Osteocyte (in vitro differentiated cells): ENCODE data around the gene GABRR2. TPM values are rescaled to one million over a fixed set of nuclear protein-coding genes. Genes with fewer than 3 reads are reported as not detected.

Experiments
- DNase-seq: peaks from one replicate; pipeline ENCODE4 v3.0.0; 2021; ENCODE audit warnings: mixed read lengths; ENCODE audit not compliant: unreplicated experiment; ENCODE audit errors: extremely low spot score
- H3K27ac Mint-ChIP-seq: one replicate; pipeline ENCODE4 v1.8.0; 2021; ENCODE audit warnings: mild to moderate bottlenecking, mixed read lengths; ENCODE audit not compliant: unreplicated experiment
- H3K27me3 Mint-ChIP-seq: one replicate; pipeline ENCODE4 v1.8.0; 2021; ENCODE audit warnings: mixed read lengths; ENCODE audit not compliant: unreplicated experiment
- H3K36me3 Mint-ChIP-seq: one replicate; pipeline ENCODE4 v1.8.0; 2021; ENCODE audit warnings: mixed read lengths; ENCODE audit not compliant: unreplicated experiment
- H3K4me1 Mint-ChIP-seq: one replicate; pipeline ENCODE4 v1.8.0; 2021; ENCODE audit warnings: mixed read lengths; ENCODE audit not compliant: unreplicated experiment
- H3K4me3 Mint-ChIP-seq: one replicate; pipeline ENCODE4 v1.8.0; 2021; ENCODE audit warnings: mild to moderate bottlenecking, moderate library complexity, mixed read lengths; ENCODE audit not compliant: unreplicated experiment
- H3K9me3 Mint-ChIP-seq: one replicate; pipeline ENCODE4 v1.8.0; 2021; ENCODE audit warnings: mixed read lengths; ENCODE audit not compliant: unreplicated experiment
- CTCF ChIP-seq: fragments of 200-600 bp; sonication (generic); IDR thresholded peaks from 2 replicates; pipeline ENCODE4 v1.5.0; 2021; ENCODE audit warnings: antibody characterized with exemption, mild to moderate bottlenecking, moderate library complexity
- total RNA-seq: library from RNA; stranded (reverse); gene quantifications from 2 replicates; pipeline ENCODE4 v1.2.1, GENCODE V29; 2021

The GABRR2 gene
- total RNA-seq, 1 donor from 2014 or later: 0.97 TPM

GRCh38 chr6:89291256-89291819 is 23.8 kb downstream of the GABRR2 start:
- Mint-ChIP-seq H3K27ac (no peak overlapping the region), H3K36me3 (no peaks in the 10 kb centered on the region), H3K9me3 (no peaks in the 10 kb centered on the region), H3K27me3 (peaks cover 9% of the 10 kb centered on the region), H3K4me1 (no peaks in the 10 kb centered on the region), H3K4me3 (no peak overlapping the region)
- TF ChIP-seq CTCF: no peak
- peak; percentile 71 for DNase-seq

GRCh38 chr6:89290401-89291155 is 24.5 kb downstream of the GABRR2 start:
- Mint-ChIP-seq H3K27me3 (peaks cover 9% of the 10 kb centered on the region), H3K36me3 (no peaks in the 10 kb centered on the region), H3K9me3 (no peaks in the 10 kb centered on the region), H3K4me3 (no peak overlapping the region), H3K4me1 (no peaks in the 10 kb centered on the region), H3K27ac (no peak overlapping the region)
- no peak for TF ChIP-seq CTCF
- DNase-seq: no peak

- Mint-ChIP-seq H3K4me3 (no peak overlapping the region), H3K36me3 (no peaks in the 10 kb centered on the region), H3K27me3 (peaks cover 9% of the 10 kb centered on the region), H3K27ac (no peak overlapping the region), H3K4me1 (no peaks in the 10 kb centered on the region), H3K9me3 (no peaks in the 10 kb centered on the region)
- TF ChIP-seq CTCF: no peak
- DNase-seq: no peak
Observed at GRCh38 chr6:89289710-89290109, 25.4 kb downstream of the GABRR2 start.

- no peaks in the 10 kb centered on the region for H3K9me3 Mint-ChIP-seq
- no peak overlapping the region for H3K27ac Mint-ChIP-seq
- H3K27me3 Mint-ChIP-seq: peaks cover 15% of the 10 kb centered on the region
- H3K36me3 Mint-ChIP-seq: no peaks in the 10 kb centered on the region
- no peak overlapping the region for H3K4me3 Mint-ChIP-seq
- no peak for TF ChIP-seq CTCF
- no peak for DNase-seq
- no peaks in the 10 kb centered on the region for H3K4me1 Mint-ChIP-seq
Observed at GRCh38 chr6:89287351-89288028, 27.6 kb downstream of the GABRR2 start.

GRCh38 chr6:89286516-89286915 is 28.6 kb downstream of the GABRR2 start:
- Mint-ChIP-seq H3K9me3 (no peaks in the 10 kb centered on the region), H3K4me1 (no peaks in the 10 kb centered on the region), H3K27me3 (peaks cover 15% of the 10 kb centered on the region), H3K36me3 (no peaks in the 10 kb centered on the region), H3K27ac (no peak overlapping the region), H3K4me3 (no peak overlapping the region)
- no peak for DNase-seq
- no peak for TF ChIP-seq CTCF
